CD4-positive, alpha-beta T cell (primary cell): Measurements from ENCODE around the gene MIX23. TPM values are rescaled to one million over a fixed set of nuclear protein-coding genes. Genes with fewer than 3 reads are reported as not detected.

Experiments used
- ATAC-seq: fragments of 200-7000 bp; cut with Tn5 transposase; one replicate; pipeline ENCODE4 v1.10.0; 2022; ENCODE audit warnings: mild to moderate bottlenecking; ENCODE audit not compliant: poor library complexity
- CTCF ChIA-PET: fragments of 350-600 bp; sonication (Branson Sonifier 250); formaldehyde crosslinking; loops from one replicate; lab custom pipeline; 2021; ENCODE audit warnings: antibody characterized with exemption, inconsistent platforms; lab: Charles Lee
- POLR2A ChIA-PET: fragments of 350-600 bp; sonication (Branson Sonifier 250); formaldehyde crosslinking; loops from one replicate; lab custom pipeline; 2021; ENCODE audit warnings: antibody characterized with exemption, inconsistent platforms; lab: Charles Lee
- DNase-seq, 14 experiments: peaks; one replicate each; pipeline ENCODE4 v3.0.0-alpha.2; 2013 to 2020; ENCODE audit warnings: mixed read lengths in 2 of 14
- H3K27ac ChIP-seq, 2 donors: one replicate each; pipeline versions ENCODE4 v1.5.1 to v1.7.0; 2013; ENCODE audit warnings: low read length in 2 of 2, low read depth in 1 of 2, mild to moderate bottlenecking in 1 of 2
- H3K27me3 ChIP-seq, 2 experiments: 1 replicate in 1 of 2; 2 replicates in 1 of 2; pipeline versions ENCODE4 v1.6.1 to v1.7.0; 2013; ENCODE audit warnings: low read length in 2 of 2, control low read depth in 1 of 2, mild to moderate bottlenecking in 1 of 2, moderate library complexity in 1 of 2; ENCODE audit not compliant: insufficient read depth in 2 of 2, control insufficient read depth in 1 of 2
- H3K36me3 ChIP-seq: one replicate; pipeline ENCODE4 v1.6.1; 2013; ENCODE audit warnings: low read length, control low read depth; ENCODE audit not compliant: insufficient read depth
- H3K4me1 ChIP-seq: one replicate; pipeline ENCODE4 v1.6.1; 2013; ENCODE audit warnings: low read length, control low read depth; ENCODE audit not compliant: insufficient read depth
- H3K4me3 ChIP-seq: one replicate; pipeline ENCODE4 v1.5.1; 2013; ENCODE audit warnings: mild to moderate bottlenecking, low read length, moderate library complexity
- H3K9me3 ChIP-seq, 2 experiments: 1 replicate in 1 of 2; 2 replicates in 1 of 2; pipeline versions ENCODE4 v1.6.1 to v1.7.0; 2013; ENCODE audit warnings: low read length in 2 of 2, mild to moderate bottlenecking in 2 of 2, control low read depth in 1 of 2, moderate library complexity in 1 of 2; ENCODE audit not compliant: control insufficient read depth in 1 of 2, insufficient read depth in 1 of 2
- H3K27ac Mint-ChIP-seq: one replicate; pipeline ENCODE4 v1.8.0; 2020; ENCODE audit warnings: mixed read lengths
- H3K27me3 Mint-ChIP-seq: one replicate; pipeline ENCODE4 v1.8.0; 2021; ENCODE audit warnings: mixed read lengths
- H3K36me3 Mint-ChIP-seq: one replicate; pipeline ENCODE4 v1.8.0; 2021; ENCODE audit warnings: low read depth, mixed read lengths
- H3K4me1 Mint-ChIP-seq: one replicate; pipeline ENCODE4 v1.8.0; 2021; ENCODE audit warnings: low read depth, mixed read lengths
- H3K4me3 Mint-ChIP-seq: one replicate; pipeline ENCODE4 v1.8.0; 2020; ENCODE audit warnings: mild to moderate bottlenecking, mixed read lengths
- H3K9me3 Mint-ChIP-seq: one replicate; pipeline ENCODE4 v1.8.0; 2020; ENCODE audit warnings: mixed read lengths
- CTCF ChIP-seq: fragments of 200-600 bp; IDR thresholded peaks from one replicate; pipeline ENCODE4 v1.8.0; 2022; ENCODE audit warnings: antibody characterized with exemption, mild to moderate bottlenecking
- intact Hi-C, 2 experiments: fragments of 100-400 bp; cut with DNase I in 1 of 2; cut with micrococcal nuclease in 1 of 2; formaldehyde crosslinking; loops; one replicate each; pipeline versions ENCODE4 v1.15.1 to v1.9.0; 2023 to 2025; cut with DNase I, micrococcal nuclease
- total RNA-seq, 174 experiments: library from RNA in 2 of 174; stranded (reverse) in 2 of 174; gene quantifications; one replicate each; pipeline ENCODE4 v1.2.3 and lab custom pipeline; 2021 to 2026

MIX23 gene
- total RNA-seq, 2 experiments from 2014 or later: 12.4 to 17.5 TPM

DNA sequence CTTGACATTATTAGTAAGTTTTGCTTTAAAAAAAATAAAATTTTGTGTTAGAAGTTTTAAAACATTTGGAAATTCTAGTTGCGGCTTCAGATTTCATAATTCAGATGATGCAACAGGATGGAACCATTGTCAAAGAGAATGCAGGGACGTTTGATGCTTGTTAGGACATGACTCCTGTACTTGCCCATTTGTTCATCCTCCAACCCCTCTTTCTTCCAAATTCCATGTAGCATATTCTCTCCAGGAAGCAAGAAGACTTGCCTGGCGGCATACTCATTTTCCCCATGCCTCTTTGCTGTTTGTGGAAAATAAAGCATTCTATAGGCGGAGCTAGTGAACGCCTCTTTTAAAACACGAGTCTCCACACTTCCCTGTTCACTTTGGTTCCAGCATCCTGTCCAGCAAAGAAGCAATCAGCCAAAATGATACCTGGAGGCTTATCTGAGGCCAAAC is 58.1 kb downstream of the MIX23 start, which contains the start of gene CSTA:
CSTA (plus strand) TSS at position 378 of the 453 bp plus-strand sequence; CDS start at position 423, 45 bp downstream.
- no peak for TF ChIP-seq CTCF
- peak within 1 kb of the TSS; percentile 11 for H3K4me3 ChIP-seq
- intact Hi-C loops: no loop called here
- DNase-seq (peak in 1 of 14 experiments; percentile 21), ATAC-seq (no peak)
- Mint-ChIP-seq H3K36me3 (no peaks in the 10 kb centered on the region), H3K4me3 (no peak within 1 kb of the TSS), H3K9me3 (no peaks in the 10 kb centered on the region), H3K27ac (no peak within 1 kb of the TSS), H3K4me1 (peaks cover 22% of the 10 kb centered on the region), H3K27me3 (no peaks in the 10 kb centered on the region)
- H3K27me3 ChIP-seq: no peaks in the 10 kb centered on the region
- H3K9me3 ChIP-seq: no peaks in the 10 kb centered on the region
- ChIA-PET POLR2A (no interaction called here), CTCF (no interaction called here)
- no peaks in the 10 kb centered on the region for H3K36me3 ChIP-seq
- peaks cover 15% of the 10 kb centered on the region for H3K4me1 ChIP-seq
- H3K27ac ChIP-seq: no peak within 1 kb of the TSS

DNA sequence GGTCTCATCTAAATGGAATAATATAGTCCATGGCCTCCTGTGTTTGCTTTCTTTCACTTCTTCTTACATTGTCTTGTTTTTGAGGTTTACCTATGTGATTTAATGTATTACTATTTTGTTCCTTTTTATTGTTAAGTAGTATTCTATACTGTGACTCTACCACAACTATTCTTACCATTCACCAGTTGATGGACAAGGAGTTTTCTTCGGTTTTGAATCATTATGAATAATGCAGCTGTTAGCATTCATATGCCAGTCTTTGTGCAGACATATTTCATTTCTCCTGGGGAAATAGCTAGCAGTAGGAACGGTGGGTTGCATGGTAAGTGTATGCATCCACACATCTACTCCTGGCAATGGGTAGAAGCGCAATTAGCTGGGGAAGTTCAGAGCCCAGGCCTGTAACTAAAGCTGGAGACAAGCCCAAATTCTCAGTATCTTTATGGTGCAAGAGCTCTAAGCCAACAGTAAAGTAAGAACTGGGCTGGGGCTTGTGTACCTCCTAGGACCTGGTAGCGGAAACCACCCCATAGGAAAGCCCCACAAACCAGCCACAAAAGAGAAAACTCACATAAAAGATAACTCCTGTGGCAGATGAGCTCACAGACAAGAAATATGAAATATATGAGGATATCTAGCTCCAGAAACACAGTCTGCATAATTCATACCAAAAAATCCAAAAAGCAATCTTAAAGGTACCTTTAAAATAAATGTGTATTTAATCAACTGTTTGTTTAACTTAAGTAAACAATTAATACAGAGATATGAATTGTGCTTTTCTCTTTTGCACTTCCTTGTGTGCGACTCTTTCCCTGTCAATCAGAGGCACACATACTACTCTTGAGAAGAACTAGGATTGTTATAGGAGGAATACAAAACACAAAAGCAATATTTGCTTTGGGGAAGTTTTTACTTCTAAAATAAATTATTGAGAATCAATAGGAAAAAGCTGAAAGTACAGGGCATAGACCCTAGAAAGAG is 60.6 kb downstream of the MIX23 start:
- ATAC-seq (peak; percentile 97), DNase-seq (peak in 6 of 14 experiments; percentile 7 to 77 (median 44))
- no peak overlapping the region for H3K4me3 ChIP-seq
- H3K9me3 ChIP-seq: no peaks in the 10 kb centered on the region
- intact Hi-C loops: no loop called here
- H3K27me3 ChIP-seq: no peaks in the 10 kb centered on the region
- no peak overlapping the region for H3K27ac ChIP-seq
- H3K36me3 ChIP-seq: no peaks in the 10 kb centered on the region
- no peak overlapping the region for H3K4me3 Mint-ChIP-seq
- TF ChIP-seq CTCF: no peak
- H3K9me3 Mint-ChIP-seq: peaks cover 2% of the 10 kb centered on the region
- ChIA-PET POLR2A (interaction anchor here (1.0 to 1.4 kb wide), 4 partner anchors 9 to 62 kb away, joined by 3 to 7 read pairs (median 4); partner anchors contain the start of gene FAM162A), CTCF (interaction anchor here (0.7 kb wide), 1 partner anchor 393 kb away, joined by 3 read pairs; no protein-coding TSS in a partner anchor)
- H3K27me3 Mint-ChIP-seq: no peaks in the 10 kb centered on the region
- H3K4me1 Mint-ChIP-seq: peaks cover 22% of the 10 kb centered on the region
- H3K36me3 Mint-ChIP-seq: no peaks in the 10 kb centered on the region
- H3K27ac Mint-ChIP-seq: no peak overlapping the region
- peaks cover 15% of the 10 kb centered on the region for H3K4me1 ChIP-seq

DNA sequence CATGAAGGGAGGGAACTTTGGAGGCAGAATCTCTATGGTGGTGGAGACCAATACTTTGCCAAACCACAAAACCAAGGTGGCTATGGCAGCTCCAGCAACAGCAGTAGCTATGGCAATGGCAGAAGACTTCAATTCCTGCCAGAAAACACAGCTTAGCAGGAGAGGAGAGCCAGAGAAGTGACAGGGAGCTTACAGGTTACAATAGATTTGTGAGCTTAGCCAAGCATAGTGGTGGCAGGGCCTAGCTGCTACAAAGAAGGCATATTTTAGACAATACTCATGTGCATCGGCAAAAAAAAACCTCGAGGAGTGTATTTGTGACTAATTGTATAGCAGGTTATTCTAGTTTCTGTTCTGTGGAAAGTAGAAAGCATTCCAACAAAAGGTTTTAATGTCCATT is 64.4 kb downstream of the MIX23 start:
- peaks cover 18% of the 10 kb centered on the region for H3K4me1 ChIP-seq
- H3K36me3 ChIP-seq: no peaks in the 10 kb centered on the region
- no peak overlapping the region for H3K4me3 Mint-ChIP-seq
- CTCF ChIA-PET: no interaction called here
- ATAC-seq: no peak
- no peak overlapping the region for H3K27ac ChIP-seq
- peaks cover 22% of the 10 kb centered on the region for H3K4me1 Mint-ChIP-seq
- H3K27me3 Mint-ChIP-seq: peaks cover 5% of the 10 kb centered on the region
- no peaks in the 10 kb centered on the region for H3K27me3 ChIP-seq
- peaks cover 2% of the 10 kb centered on the region for H3K9me3 Mint-ChIP-seq
- no peaks in the 10 kb centered on the region for H3K9me3 ChIP-seq
- H3K4me3 ChIP-seq: no peak overlapping the region
- no peak for TF ChIP-seq CTCF
- POLR2A ChIA-PET: no interaction called here
- no peak for DNase-seq
- intact Hi-C loops: no loop called here
- H3K27ac Mint-ChIP-seq: no peak overlapping the region
- H3K36me3 Mint-ChIP-seq: no peaks in the 10 kb centered on the region
